Renal cortex interstitium (tissue), 11 donors: ENCODE results near the gene A4GALT. TPM values are rescaled to one million over a fixed set of nuclear protein-coding genes. Genes with fewer than 3 reads are reported as not detected.
"Not testable (repeated sequence)": the region's sequence is repeated elsewhere in the genome, so short reads cannot be mapped to it uniquely, and the experiment has no call there.

Source experiments
- DNase-seq, 11 donors: peaks; one replicate each; pipeline ENCODE4 v3.0.0-alpha.2; 2013; ENCODE audit warnings: low read depth in 9 of 11, low spot score in 4 of 11; ENCODE audit errors: extremely low read depth in 1 of 11
- polyA plus RNA-seq, 3 donors: library from polyadenylated mRNA; unstranded; fragments of 120-200 nt; gene quantifications; one replicate each; pipeline ENCODE4 v1.2.1, GENCODE V29; 2013; ENCODE audit not compliant: insufficient read length in 3 of 3

A4GALT gene
- polyA plus RNA-seq, 3 donors: 15.2 to 22.2 (median 20.1) TPM

- DNase-seq: no peak
Measured at GRCh38 chr22:42670921-42671709, 49.6 kb downstream of the A4GALT start.

GRCh38 chr22:42670046-42670445, 50.6 kb downstream of the A4GALT start:
- DNase-seq: no peak

- DNase-seq: not testable (repeated sequence)
Measured at GRCh38 chr22:42666393-42666792, 54.3 kb downstream of the A4GALT start.

GRCh38 chr22:42664976-42665831, 55.5 kb downstream of the A4GALT start:
- DNase-seq: no peak

GRCh38 chr22:42661985-42662831, 58.5 kb downstream of the A4GALT start:
- peak in 8 of 11 donors; percentile 56 to 77 (median 71) for DNase-seq

- DNase-seq: no peak
Measured at GRCh38 chr22:42656578-42656977, 64.1 kb downstream of the A4GALT start.

- no peak for DNase-seq
Measured at GRCh38 chr22:42655693-42656092, 65.0 kb downstream of the A4GALT start.

GRCh38 chr22:42654436-42655073, 66.1 kb downstream of the A4GALT start:
- DNase-seq: no peak

GRCh38 chr22:42653999-42654398, 66.7 kb downstream of the A4GALT start:
- no peak for DNase-seq

GRCh38 chr22:42651134-42651533, 69.5 kb downstream of the A4GALT start:
- DNase-seq: no peak

- peak in 8 of 11 donors; percentile 56 to 75 (median 70) for DNase-seq
Measured at GRCh38 chr22:42649246-42650099, 71.2 kb downstream of the A4GALT start, which contains the start of gene CYB5R3. Gene CYB5R3, minus strand, starts transcription at chr22:42649392. Its CDS starts 77 bp downstream, at chr22:42649315.

GRCh38 chr22:42648368-42649245, 72.1 kb downstream of the A4GALT start:
- DNase-seq: no peak

- DNase-seq: no peak
Measured at GRCh38 chr22:42648017-42648367, 72.7 kb downstream of the A4GALT start.

- no peak for DNase-seq
Measured at GRCh38 chr22:42646569-42647525, 73.8 kb downstream of the A4GALT start.

- DNase-seq: no peak
Measured at GRCh38 chr22:42645938-42646568, 74.6 kb downstream of the A4GALT start.
